Osteocyte (in vitro differentiated cells): Measurements from ENCODE around the gene IL1RAP. TPM values are rescaled to one million over a fixed set of nuclear protein-coding genes. Genes with fewer than 3 reads are reported as not detected.

Experiments
- DNase-seq: peaks from one replicate; pipeline ENCODE4 v3.0.0; 2021; ENCODE audit warnings: mixed read lengths; ENCODE audit not compliant: unreplicated experiment; ENCODE audit errors: extremely low spot score
- H3K27ac Mint-ChIP-seq: one replicate; pipeline ENCODE4 v1.8.0; 2021; ENCODE audit warnings: mild to moderate bottlenecking, mixed read lengths; ENCODE audit not compliant: unreplicated experiment
- H3K27me3 Mint-ChIP-seq: one replicate; pipeline ENCODE4 v1.8.0; 2021; ENCODE audit warnings: mixed read lengths; ENCODE audit not compliant: unreplicated experiment
- H3K36me3 Mint-ChIP-seq: one replicate; pipeline ENCODE4 v1.8.0; 2021; ENCODE audit warnings: mixed read lengths; ENCODE audit not compliant: unreplicated experiment
- H3K4me1 Mint-ChIP-seq: one replicate; pipeline ENCODE4 v1.8.0; 2021; ENCODE audit warnings: mixed read lengths; ENCODE audit not compliant: unreplicated experiment
- H3K4me3 Mint-ChIP-seq: one replicate; pipeline ENCODE4 v1.8.0; 2021; ENCODE audit warnings: mild to moderate bottlenecking, moderate library complexity, mixed read lengths; ENCODE audit not compliant: unreplicated experiment
- H3K9me3 Mint-ChIP-seq: one replicate; pipeline ENCODE4 v1.8.0; 2021; ENCODE audit warnings: mixed read lengths; ENCODE audit not compliant: unreplicated experiment
- total RNA-seq: library from RNA; stranded (reverse); gene quantifications from 2 replicates; pipeline ENCODE4 v1.2.1, GENCODE V29; 2021
- TF ChIP-seq, protein P1 (sequence below): fragments of 200-600 bp; sonication (generic); IDR thresholded peaks from 2 replicates; pipeline ENCODE4 v1.5.0; 2021; ENCODE audit warnings: antibody characterized with exemption, mild to moderate bottlenecking, moderate library complexity

IL1RAP gene
- total RNA-seq, 1 donor from 2014 or later, result 29.3 TPM

- no peak for DNase-seq
- peaks cover 12% of the 10 kb centered on the region for H3K27me3 Mint-ChIP-seq
- H3K9me3 Mint-ChIP-seq, result no peaks in the 10 kb centered on the region
- TF ChIP-seq, protein P1, sequence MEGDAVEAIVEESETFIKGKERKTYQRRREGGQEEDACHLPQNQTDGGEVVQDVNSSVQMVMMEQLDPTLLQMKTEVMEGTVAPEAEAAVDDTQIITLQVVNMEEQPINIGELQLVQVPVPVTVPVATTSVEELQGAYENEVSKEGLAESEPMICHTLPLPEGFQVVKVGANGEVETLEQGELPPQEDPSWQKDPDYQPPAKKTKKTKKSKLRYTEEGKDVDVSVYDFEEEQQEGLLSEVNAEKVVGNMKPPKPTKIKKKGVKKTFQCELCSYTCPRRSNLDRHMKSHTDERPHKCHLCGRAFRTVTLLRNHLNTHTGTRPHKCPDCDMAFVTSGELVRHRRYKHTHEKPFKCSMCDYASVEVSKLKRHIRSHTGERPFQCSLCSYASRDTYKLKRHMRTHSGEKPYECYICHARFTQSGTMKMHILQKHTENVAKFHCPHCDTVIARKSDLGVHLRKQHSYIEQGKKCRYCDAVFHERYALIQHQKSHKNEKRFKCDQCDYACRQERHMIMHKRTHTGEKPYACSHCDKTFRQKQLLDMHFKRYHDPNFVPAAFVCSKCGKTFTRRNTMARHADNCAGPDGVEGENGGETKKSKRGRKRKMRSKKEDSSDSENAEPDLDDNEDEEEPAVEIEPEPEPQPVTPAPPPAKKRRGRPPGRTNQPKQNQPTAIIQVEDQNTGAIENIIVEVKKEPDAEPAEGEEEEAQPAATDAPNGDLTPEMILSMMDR, result no peak
- H3K27ac Mint-ChIP-seq, result no peak overlapping the region
- no peak overlapping the region for H3K4me3 Mint-ChIP-seq
- H3K36me3 Mint-ChIP-seq, result no peaks in the 10 kb centered on the region
- peaks cover 7% of the 10 kb centered on the region for H3K4me1 Mint-ChIP-seq
Observed at GRCh38 chr3:190494907-190495306, 19.0 kb upstream of the IL1RAP start.

DNA sequence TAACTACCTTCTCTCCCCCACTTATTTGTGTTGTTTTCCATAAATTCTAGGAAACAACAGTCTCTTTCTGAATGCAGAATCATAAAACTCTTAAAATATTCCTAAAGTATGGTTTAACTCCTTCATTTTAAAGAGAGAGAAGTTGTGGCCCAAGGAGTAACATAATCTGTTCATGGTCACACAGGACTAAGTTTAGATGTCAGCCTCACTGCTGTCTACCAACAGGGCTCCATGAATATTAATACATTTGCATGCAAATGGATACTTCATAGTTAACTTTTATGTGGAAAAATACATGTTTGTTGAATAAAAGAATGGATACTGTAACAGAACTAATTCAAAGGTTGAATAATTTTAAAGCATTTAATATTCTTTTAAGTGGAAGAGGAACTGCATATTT, 18.5 kb upstream of the IL1RAP start:
- H3K36me3 Mint-ChIP-seq, result no peaks in the 10 kb centered on the region
- DNase-seq, result no peak
- H3K27ac Mint-ChIP-seq, result no peak overlapping the region
- no peak overlapping the region for H3K4me3 Mint-ChIP-seq
- no peaks in the 10 kb centered on the region for H3K9me3 Mint-ChIP-seq
- TF ChIP-seq, protein P1, result no peak
- H3K27me3 Mint-ChIP-seq, result peaks cover 12% of the 10 kb centered on the region
- peaks cover 7% of the 10 kb centered on the region for H3K4me1 Mint-ChIP-seq

GRCh38 chr3:190495796-190496195, 18.1 kb upstream of the IL1RAP start:
- no peak overlapping the region for H3K27ac Mint-ChIP-seq
- H3K4me3 Mint-ChIP-seq, result no peak overlapping the region
- DNase-seq, result no peak

DNA sequence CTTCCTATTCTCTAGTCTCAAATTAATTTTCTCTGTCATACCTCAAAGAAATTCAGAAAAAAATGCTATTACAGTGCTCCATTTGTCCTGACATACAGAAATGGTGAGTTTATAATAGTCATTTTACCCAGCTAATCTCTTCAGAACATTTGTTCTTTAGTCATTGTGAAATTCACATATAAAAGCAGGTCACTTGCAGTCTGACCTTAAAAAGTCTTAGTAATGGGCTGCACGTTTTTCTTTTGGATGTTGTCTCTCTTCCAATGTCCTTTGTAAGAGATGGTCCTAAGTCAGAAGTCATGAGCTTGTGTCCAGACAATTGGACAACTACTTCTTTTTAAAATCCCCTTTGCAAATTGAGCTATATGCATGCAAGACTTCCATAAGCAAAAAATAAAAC, 17.0 kb upstream of the IL1RAP start:
- TF ChIP-seq, protein P1, result no peak
- H3K9me3 Mint-ChIP-seq, result no peaks in the 10 kb centered on the region
- no peaks in the 10 kb centered on the region for H3K36me3 Mint-ChIP-seq
- DNase-seq, result no peak
- peaks cover 7% of the 10 kb centered on the region for H3K4me1 Mint-ChIP-seq
- H3K4me3 Mint-ChIP-seq, result no peak overlapping the region
- H3K27me3 Mint-ChIP-seq, result peaks cover 9% of the 10 kb centered on the region
- no peak overlapping the region for H3K27ac Mint-ChIP-seq

More at GRCh38 chr3:190495796-190496195, 18.1 kb upstream of the IL1RAP start:
- H3K9me3 Mint-ChIP-seq, result no peaks in the 10 kb centered on the region
- peaks cover 13% of the 10 kb centered on the region for H3K27me3 Mint-ChIP-seq
- H3K4me1 Mint-ChIP-seq, result peaks cover 7% of the 10 kb centered on the region
- TF ChIP-seq, protein P1, result no peak
- H3K36me3 Mint-ChIP-seq, result no peaks in the 10 kb centered on the region

GRCh38 chr3:190497811-190498210, 16.1 kb upstream of the IL1RAP start:
- Mint-ChIP-seq H3K9me3 (no peaks in the 10 kb centered on the region), H3K4me1 (peaks cover 7% of the 10 kb centered on the region), H3K4me3 (no peak overlapping the region), H3K27me3 (peaks cover 9% of the 10 kb centered on the region), H3K27ac (no peak overlapping the region), H3K36me3 (no peaks in the 10 kb centered on the region)
- DNase-seq, result no peak
- TF ChIP-seq, protein P1, result no peak
